Neutrophil (primary cell): ENCODE data around the gene SLMAP.

Experiments
- H3K27ac ChIP-seq: fragments of 200-600 bp; sonication (generic); 2 replicates; pipeline ENCODE4 v1.5.1; 2016; ENCODE audit warnings: mild to moderate bottlenecking, moderate library complexity
- H3K27me3 ChIP-seq: fragments of 200-600 bp; sonication (generic); 2 replicates; pipeline ENCODE4 v1.6.0; 2016; ENCODE audit warnings: mild to moderate bottlenecking
- H3K36me3 ChIP-seq: fragments of 200-600 bp; sonication (generic); 2 replicates; pipeline ENCODE4 v1.5.1; 2017
- H3K4me1 ChIP-seq, 2 experiments: fragments of 200-600 bp in 1 of 2; sonication (generic) in 1 of 2; 1 replicate in 1 of 2; 2 replicates in 1 of 2; pipeline versions ENCODE4 v1.5.1 to v1.6.1; 2013 to 2016; ENCODE audit warnings: low read depth in 1 of 2, low read length in 1 of 2, mild to moderate bottlenecking in 1 of 2, moderate library complexity in 1 of 2; ENCODE audit not compliant: control insufficient read depth in 1 of 2, insufficient read depth in 1 of 2
- H3K4me3 ChIP-seq, 2 experiments: fragments of 200-600 bp in 1 of 2; sonication (generic) in 1 of 2; 1 replicate in 1 of 2; 2 replicates in 1 of 2; pipeline ENCODE4 v1.5.1; 2013 to 2016; ENCODE audit warnings: low read depth in 1 of 2, low read length in 1 of 2, mild to moderate bottlenecking in 1 of 2, moderate library complexity in 1 of 2
- H3K9me3 ChIP-seq: fragments of 200-600 bp; sonication (generic); 2 replicates; pipeline ENCODE4 v1.5.1; 2016
- TF ChIP-seq, protein P1 (sequence below): fragments of 200-600 bp; sonication (generic); IDR thresholded peaks from 2 replicates; pipeline ENCODE4 v1.5.1; 2016; ENCODE audit warnings: antibody characterized with exemption

The SLMAP gene

DNA sequence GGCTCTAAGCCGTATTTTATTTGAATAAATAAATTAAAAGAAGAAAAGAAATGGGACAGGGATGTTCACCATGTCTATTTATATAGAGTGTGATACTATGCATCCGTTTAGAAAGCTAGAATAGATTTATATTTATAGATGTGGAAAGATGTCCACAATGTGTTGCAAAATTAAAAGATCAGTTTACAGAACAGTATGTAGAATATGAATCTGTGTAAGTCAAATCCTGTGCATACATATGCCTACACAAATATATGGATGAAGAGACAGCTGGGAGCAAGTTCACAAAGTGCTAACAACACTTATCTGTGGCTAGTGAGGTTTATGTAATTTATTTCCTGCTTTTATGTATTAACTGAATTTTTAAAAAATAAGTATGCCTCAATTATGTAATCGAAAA is 25.4 kb upstream of the SLMAP start:
- H3K4me1 ChIP-seq: peaks cover 24 to 27% of the 10 kb centered on the region in 2 experiments
- H3K27me3 ChIP-seq: no peaks in the 10 kb centered on the region
- no peaks in the 10 kb centered on the region for H3K36me3 ChIP-seq
- no peaks in the 10 kb centered on the region for H3K9me3 ChIP-seq
- H3K27ac ChIP-seq: no peak overlapping the region
- H3K4me3 ChIP-seq: no peak overlapping the region
- TF ChIP-seq, protein P1, sequence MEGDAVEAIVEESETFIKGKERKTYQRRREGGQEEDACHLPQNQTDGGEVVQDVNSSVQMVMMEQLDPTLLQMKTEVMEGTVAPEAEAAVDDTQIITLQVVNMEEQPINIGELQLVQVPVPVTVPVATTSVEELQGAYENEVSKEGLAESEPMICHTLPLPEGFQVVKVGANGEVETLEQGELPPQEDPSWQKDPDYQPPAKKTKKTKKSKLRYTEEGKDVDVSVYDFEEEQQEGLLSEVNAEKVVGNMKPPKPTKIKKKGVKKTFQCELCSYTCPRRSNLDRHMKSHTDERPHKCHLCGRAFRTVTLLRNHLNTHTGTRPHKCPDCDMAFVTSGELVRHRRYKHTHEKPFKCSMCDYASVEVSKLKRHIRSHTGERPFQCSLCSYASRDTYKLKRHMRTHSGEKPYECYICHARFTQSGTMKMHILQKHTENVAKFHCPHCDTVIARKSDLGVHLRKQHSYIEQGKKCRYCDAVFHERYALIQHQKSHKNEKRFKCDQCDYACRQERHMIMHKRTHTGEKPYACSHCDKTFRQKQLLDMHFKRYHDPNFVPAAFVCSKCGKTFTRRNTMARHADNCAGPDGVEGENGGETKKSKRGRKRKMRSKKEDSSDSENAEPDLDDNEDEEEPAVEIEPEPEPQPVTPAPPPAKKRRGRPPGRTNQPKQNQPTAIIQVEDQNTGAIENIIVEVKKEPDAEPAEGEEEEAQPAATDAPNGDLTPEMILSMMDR: no peak

DNA sequence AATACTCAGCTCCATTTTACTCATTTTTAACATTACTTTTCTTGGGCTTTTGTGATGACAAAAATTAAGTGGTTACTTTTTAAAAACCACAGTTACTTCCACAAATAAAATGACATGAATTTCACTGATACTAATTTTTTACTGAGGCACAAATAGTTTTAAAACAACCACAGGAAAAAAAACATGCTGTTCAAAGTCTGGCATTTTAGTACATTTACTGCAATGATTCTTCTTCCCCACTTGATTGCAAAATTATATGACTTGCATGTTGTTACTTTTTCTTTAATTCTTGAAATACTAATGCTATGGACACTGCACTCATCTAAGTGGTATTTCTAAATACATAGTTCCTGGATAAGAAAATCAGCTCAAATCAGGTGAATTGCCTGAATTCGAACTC is 24.8 kb upstream of the SLMAP start:
- TF ChIP-seq, protein P1: no peak
- Histone ChIP-seq H3K27me3 (no peaks in the 10 kb centered on the region), H3K4me1 (peaks cover 24 to 27% of the 10 kb centered on the region in 2 experiments)

DNA sequence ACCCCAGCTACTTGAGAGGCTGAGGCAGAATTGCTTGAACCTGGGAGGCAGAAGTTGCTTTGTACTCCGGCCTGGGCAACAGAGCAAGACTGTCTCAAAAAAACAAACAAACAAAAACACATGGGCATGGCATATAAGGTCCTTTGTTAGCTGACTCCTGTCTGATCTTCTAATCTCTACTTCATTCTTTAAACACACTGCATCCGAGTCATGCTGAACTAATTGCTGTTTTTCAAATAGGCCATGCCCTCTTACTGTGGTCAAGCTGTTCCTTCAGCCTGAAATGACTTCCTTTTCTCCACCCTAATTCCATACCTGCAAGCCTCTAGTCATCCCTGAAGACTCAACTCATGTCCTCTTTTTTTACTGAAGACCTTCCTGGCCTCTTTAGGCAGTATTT is 22.3 kb upstream of the SLMAP start:
- Histone ChIP-seq H3K27me3 (no peaks in the 10 kb centered on the region), H3K36me3 (no peaks in the 10 kb centered on the region), H3K4me3 (no peak overlapping the region), H3K4me1 (peaks cover 24 to 26% of the 10 kb centered on the region in 2 experiments), H3K9me3 (no peaks in the 10 kb centered on the region), H3K27ac (no peak overlapping the region)
- TF ChIP-seq, protein P1: no peak

More for the DNA sequence above, 24.8 kb upstream of the SLMAP start:
- Histone ChIP-seq H3K9me3 (no peaks in the 10 kb centered on the region), H3K27ac (no peak overlapping the region), H3K36me3 (no peaks in the 10 kb centered on the region), H3K4me3 (no peak overlapping the region)

DNA sequence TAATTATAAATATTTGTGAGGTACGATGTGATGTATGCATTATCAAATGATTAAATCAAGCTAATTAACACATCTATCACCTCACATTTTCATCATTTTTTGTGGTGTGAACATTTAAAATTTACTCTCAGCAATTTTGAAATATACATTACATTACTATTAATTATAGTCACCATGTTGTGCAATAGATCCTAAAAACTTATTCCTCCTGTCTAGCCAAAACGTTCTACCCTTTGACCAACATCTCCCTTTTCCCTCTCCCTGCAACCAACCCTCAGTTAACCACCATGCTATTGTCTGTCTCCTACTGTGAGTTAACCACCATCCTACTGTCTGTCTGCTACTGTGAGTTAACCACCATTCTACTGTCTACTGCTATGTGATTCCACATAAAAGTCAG is 20.7 kb upstream of the SLMAP start:
- TF ChIP-seq, protein P1: no peak
- Histone ChIP-seq H3K27ac (no peak overlapping the region), H3K36me3 (no peaks in the 10 kb centered on the region), H3K4me3 (no peak overlapping the region), H3K4me1 (peaks cover 10 to 12% of the 10 kb centered on the region in 2 experiments), H3K9me3 (no peaks in the 10 kb centered on the region), H3K27me3 (no peaks in the 10 kb centered on the region)

DNA sequence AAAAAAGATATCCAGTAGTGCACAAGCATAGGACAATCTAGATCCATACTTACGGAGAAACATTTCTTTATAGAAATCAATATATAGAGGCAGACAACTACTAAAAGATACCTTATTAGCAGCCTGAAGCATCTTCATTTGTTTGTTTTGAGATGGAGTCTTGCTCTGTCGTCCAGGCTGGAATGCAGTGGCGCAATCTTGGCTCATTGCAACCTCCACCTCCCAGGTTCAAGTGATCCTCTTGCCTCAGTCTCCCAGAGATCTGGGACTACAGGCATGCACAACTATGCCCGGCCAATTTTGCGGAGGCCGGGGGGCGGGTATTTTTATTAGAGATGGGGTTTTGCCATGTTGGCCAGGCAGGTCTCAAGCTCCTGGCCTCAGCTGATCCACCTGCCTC is 18.3 kb upstream of the SLMAP start:
- H3K4me3 ChIP-seq: no peak overlapping the region
- TF ChIP-seq, protein P1: no peak
- H3K4me1 ChIP-seq: no peaks in the 10 kb centered on the region
- no peaks in the 10 kb centered on the region for H3K27me3 ChIP-seq
- no peaks in the 10 kb centered on the region for H3K36me3 ChIP-seq
- no peaks in the 10 kb centered on the region for H3K9me3 ChIP-seq
- no peak overlapping the region for H3K27ac ChIP-seq

DNA sequence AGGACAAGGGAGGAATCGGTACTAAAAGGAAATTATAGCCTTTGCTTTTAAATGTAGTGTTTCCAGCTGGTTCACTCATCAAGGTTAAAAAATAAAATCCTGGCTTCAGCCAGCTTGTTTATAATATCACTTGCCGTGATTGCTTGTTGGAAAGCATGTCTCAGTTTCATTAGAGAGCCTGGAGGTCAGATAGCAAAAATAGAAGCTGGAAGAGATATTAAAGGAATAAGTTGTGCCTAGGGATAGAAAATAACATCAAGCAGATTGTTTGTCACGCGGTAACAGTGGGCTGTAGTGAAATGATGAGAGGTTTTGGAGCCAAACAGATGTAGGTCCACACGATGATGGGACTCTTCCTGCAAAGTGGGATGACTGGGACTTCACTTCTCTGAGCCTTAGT is 17.7 kb upstream of the SLMAP start:
- H3K36me3 ChIP-seq: no peaks in the 10 kb centered on the region
- H3K27ac ChIP-seq: no peak overlapping the region
- TF ChIP-seq, protein P1: no peak
- H3K4me1 ChIP-seq: no peaks in the 10 kb centered on the region
- no peaks in the 10 kb centered on the region for H3K27me3 ChIP-seq
- no peaks in the 10 kb centered on the region for H3K9me3 ChIP-seq
- no peak overlapping the region for H3K4me3 ChIP-seq
